ENCODE measurements around the gene GOLGA6C.
"Not testable (repeated sequence)": the region's sequence is repeated elsewhere in the genome, so short reads cannot be mapped to it uniquely, and the experiment has no call there.

GOLGA6C gene

GRCh38 chr15:75227663-75228280 is 30.4 kb upstream of the GOLGA6C start:
- no peak for DNase-seq (ENCODE audit: extremely low read depth in 1 of 2, low read depth in 1 of 2)

- DNase-seq (ENCODE audit: extremely low read depth in 1 of 2, low read depth in 1 of 2): no peak
Measured at GRCh38 chr15:75228787-75229186, 29.3 kb upstream of the GOLGA6C start.

DNA sequence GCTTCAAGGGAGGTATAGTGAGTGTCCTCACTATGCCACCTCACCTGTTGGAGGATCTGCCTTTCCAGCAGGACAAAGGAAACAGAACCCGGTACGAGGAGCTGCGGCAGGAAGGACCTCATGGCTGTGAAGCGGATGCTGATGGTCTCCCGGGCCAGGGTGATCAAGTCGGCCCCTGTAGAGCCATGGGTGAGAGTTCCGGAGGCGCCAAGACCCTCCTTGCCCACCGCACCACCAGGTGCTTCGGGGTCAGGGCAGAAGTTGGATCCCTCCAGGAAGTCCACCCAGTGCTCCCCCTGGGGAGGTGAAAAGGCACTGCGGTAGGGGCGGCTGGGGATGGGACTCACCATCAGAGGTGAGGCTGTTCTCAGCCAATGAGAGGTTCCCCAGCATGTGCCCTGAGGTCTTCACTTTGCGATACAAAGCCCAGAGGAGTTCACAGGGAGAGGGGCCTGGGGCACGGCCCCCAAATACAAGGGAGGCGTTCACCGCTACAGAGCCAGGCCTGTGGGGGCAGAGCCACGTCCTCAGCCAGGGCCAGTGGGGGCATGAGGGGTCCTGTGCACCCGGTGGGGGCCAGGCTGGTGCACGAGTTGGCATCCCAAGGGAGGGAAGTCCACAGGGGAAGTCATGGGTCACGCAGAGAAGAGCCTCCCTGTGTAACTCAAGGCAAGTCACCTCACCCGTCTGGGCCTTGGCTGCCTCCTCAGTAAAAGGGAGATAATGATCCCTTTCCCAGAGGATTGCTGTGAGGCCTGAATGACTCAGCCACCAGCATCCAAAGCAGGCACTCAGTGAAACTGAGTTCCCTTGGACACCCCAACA is 28.7 kb upstream of the GOLGA6C start:
- DNase-seq (ENCODE audit: extremely low read depth in 1 of 2, low read depth in 1 of 2): no peak

- no peak for DNase-seq (ENCODE audit: extremely low read depth in 1 of 2, low read depth in 1 of 2)
Measured at GRCh38 chr15:75230016-75230343, 28.2 kb upstream of the GOLGA6C start.

DNA sequence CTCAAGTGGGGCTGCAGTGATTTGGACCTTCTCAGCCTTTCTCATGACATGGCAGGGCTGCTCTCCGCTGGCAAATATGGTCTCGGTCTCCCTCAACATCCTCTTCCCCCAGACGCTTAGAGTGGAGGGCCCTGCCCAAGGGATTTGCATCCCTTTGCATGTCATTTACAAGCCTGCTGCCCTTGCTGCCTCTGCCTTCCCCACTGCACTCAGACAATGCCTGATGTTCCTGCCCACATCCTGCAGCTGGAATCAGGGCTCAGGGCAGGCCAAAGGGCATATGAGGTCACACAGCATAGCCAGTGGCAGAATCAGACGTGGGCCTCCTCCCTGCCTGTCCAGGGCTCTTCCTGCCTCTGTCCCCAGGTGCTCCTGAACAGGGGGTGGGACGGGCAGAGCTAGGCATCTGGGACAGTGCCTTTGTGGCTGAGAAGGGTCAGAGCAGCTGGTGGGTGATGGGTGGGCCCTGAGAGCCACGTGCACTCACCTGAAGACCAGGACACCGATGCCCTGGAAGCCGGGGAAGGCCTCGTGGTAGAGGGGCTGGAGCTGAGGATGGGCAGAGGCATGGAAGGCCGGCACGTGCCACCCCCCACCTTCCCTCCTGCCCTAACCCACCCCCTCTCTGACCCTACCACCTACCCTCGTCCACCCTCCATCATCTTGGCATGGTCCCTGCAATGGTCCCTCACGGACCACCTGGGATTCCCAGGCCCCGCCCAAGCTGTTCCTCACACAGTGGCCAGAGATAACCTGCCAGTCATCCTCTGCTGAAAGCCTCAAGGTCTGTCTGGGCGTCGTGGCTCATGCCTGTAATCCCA is 27.4 kb upstream of the GOLGA6C start:
- no peak for DNase-seq (ENCODE audit: extremely low read depth in 1 of 2, low read depth in 1 of 2)

DNA sequence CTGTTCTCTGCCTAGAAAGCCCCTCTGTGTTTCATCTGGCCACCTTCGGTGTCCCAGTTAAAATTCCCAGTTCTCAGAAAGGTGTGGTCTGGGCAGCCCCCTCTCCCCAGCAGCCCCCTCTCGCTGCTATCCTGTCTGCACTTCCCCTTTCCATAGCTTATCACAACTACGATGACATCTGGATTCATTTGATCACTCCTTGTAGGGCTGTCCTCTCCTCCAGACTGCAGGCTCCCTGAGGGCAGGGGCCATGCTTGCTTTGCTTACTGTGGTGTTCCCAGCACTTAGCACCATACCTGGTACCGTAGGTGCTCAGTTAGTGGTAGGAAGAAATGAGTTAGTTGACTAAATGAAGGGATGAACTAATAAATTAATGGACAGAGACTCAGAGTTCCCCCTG is 26.3 kb upstream of the GOLGA6C start:
- no peak for DNase-seq (ENCODE audit: extremely low read depth in 1 of 2, low read depth in 1 of 2)

- DNase-seq (ENCODE audit: extremely low read depth in 1 of 2, low read depth in 1 of 2): no peak
Measured at GRCh38 chr15:75232252-75232813, 25.8 kb upstream of the GOLGA6C start.

GRCh38 chr15:75232826-75233503 is 25.2 kb upstream of the GOLGA6C start:
- DNase-seq (ENCODE audit: extremely low read depth in 1 of 2, low read depth in 1 of 2): no peak

GRCh38 chr15:75233504-75234190 is 24.5 kb upstream of the GOLGA6C start:
- DNase-seq (ENCODE audit: extremely low read depth in 1 of 2, low read depth in 1 of 2): no peak

DNA sequence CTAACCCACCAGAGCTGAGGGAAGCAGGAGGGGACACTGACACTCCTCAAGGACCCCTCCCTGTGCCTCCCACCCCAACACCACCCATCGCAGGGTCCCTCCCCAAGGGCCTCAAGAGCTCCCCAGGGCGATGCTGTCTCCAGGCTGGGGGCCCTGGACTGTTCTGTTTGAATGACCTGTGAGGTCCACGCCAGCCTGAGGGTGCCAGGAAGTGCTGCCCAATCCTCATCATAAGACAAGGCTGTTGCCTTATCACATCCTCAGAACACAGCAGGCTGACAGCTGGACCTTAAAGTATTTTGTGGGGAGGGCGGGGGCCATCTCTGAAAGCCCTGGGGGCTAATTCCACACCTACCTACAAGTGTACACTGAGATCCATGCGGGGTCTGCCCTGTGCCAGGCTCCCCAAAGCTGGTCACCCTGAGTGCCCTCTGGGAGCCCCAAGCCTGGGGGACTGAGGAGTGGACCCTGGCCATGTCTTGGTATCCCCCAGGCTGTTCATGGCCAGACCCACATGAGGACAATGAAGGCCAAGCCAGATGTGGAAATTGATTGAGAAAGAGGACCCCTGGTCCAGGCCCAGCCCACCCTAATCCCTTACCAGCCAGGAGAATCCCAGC is 23.8 kb upstream of the GOLGA6C start:
- DNase-seq (ENCODE audit: extremely low read depth in 1 of 2, low read depth in 1 of 2): no peak

DNA sequence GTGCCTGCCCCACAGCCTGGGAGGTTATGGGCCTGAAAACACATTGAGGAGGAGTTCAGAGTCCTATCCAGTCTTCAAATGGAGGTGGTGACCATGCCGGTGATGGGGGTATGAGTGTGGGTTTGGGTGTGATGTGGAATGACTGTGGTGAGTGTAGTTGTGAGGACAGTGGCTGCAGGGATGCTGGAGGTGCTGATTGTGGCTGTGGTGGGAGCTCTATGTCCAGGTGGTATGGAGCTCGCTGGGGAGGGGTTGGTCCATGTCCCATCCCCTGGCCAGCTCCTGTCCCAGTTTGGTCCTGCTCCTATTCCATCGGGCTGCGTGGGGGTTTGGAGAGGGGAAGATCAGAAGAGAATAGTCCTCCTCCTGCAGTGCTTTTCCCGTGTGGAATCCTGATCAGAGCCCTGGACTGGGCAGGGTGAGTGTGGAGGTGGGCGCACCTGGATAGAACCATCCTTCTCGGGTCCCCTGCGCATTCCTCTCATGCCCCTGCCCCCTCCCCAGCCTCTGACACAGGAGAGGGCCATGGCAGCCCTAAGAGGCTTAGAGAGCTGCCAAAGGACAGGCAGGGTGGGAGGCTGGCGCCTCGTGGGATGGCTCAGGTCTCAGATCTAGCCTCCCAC is 23.0 kb upstream of the GOLGA6C start:
- no peak for DNase-seq (ENCODE audit: extremely low read depth in 1 of 2, low read depth in 1 of 2)

GRCh38 chr15:75235760-75236729 is 22.1 kb upstream of the GOLGA6C start:
- no peak for DNase-seq (ENCODE audit: extremely low read depth in 1 of 2, low read depth in 1 of 2)

DNA sequence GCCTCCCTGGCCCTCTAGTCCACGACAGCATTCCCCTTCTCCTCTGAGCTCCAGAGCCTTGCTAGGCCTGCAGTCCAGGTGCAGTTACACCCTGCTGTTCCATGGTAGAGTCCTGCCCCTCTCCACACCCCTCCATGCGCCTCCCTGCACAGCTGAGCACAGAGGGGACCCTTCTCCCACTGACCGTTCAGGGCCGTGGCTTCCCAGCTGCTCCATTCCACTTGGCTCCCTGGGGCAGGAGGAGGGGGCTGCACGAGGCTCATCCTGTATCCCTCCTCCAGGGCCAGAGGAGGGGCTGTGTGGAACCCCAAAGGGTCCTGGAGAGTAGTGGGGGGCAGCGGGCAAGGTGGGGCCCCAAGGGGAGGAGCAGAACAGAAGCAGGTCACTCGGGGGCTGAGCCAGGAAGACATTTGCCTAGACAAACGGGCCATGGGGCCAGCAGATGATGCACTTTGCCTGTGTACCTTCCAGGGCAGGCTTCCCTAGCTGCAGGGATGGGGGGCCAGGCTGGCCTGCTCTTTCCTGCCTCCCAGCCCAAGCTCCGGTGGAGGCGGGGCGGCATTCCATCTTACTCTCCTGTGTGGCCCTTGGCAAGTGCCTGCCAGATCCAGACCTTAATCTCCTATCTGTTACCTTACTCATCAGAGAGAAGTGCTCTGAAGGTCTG is 20.7 kb upstream of the GOLGA6C start:
- DNase-seq (ENCODE audit: extremely low read depth in 1 of 2, low read depth in 1 of 2): no peak

DNA sequence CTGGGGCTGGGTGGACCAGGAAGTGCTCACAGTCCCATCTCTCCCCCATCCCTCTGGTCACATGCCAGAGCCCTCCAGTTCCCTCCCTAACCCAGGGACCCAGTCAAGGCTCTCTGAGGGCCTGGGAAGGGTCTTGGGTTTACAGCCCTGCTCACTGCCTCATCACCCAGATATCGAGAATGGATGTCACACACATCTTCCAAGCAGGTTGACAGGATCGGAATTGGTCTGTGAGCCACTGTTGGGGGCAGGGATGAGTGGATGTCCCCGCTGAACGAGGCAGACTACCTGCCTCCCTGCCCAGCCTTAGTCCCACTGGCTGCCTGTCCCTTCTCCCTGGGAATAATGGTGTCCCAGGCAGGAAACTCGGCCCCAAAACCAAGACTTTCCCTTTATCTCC is 20.0 kb upstream of the GOLGA6C start:
- no peak for DNase-seq (ENCODE audit: extremely low read depth in 1 of 2, low read depth in 1 of 2)

DNA sequence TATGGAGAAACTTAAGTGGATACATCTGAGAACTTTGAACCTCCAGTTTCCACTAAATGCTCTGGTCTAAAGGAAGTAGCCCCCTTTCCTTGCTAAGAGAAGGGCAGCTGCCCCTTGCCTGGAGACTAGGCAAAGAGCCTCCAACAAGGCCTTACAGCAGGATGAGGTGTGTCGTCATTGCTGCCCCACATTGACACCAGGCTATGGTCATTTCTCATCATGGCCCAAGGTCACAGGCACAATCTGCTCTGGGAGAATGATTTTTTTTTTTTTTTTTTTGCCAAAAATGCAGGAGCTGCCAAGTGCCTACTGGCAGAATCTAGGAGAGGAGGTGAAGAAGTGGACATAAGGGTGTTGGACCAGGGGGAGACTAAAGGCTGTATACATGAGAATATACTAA is 12.4 kb upstream of the GOLGA6C start:
- not testable (repeated sequence) for DNase-seq (ENCODE audit: extremely low read depth in 1 of 2, low read depth in 1 of 2)

DNA sequence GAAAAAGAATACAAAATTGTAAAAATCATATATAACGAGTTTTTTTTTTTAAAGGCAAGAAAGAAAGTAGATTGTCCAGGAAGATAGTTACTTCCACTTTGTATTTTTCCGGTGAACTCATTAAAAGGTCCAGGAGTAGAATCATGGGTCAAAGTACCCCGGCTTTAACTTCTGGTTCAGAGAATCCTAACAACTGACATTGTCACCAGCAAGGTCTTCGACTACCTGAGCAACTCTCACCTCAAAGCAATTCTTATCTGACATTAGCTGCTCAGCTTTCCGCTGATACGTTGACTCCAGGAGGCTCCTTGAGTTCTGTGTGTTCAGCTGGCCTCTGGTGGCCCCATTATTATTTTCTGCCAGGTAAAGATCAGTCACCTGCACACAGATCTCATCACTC is 9.1 kb upstream of the GOLGA6C start:
- not testable (repeated sequence) for DNase-seq (ENCODE audit: extremely low read depth in 1 of 2, low read depth in 1 of 2)

GRCh38 chr15:75249726-75250125 is 8.4 kb upstream of the GOLGA6C start:
- no peak for DNase-seq (ENCODE audit: extremely low read depth in 1 of 2, low read depth in 1 of 2)

- DNase-seq (ENCODE audit: extremely low read depth in 1 of 2, low read depth in 1 of 2): not testable (repeated sequence)
Measured at GRCh38 chr15:75251343-75251742, 6.8 kb upstream of the GOLGA6C start.
